GM18517 (cell line): Measurements from ENCODE around the gene DCAF8L1.
"Not testable (repeated sequence)": the region's sequence is repeated elsewhere in the genome, so short reads cannot be mapped to it uniquely, and the experiment has no call there.

Experiments
- ATAC-seq: cut with Tn5 transposase; IDR thresholded peaks from one replicate; pipeline ENCODE4 v1.9.1; 2021; ENCODE audit warnings: mild to moderate bottlenecking, moderate library complexity; ENCODE audit not compliant: unreplicated experiment

Gene DCAF8L1

GRCh38 chrX:27981349-27981748 lies at the start of gene DCAF8L1:
Gene DCAF8L1, minus strand, starts transcription at chrX:27981449. Its CDS starts 115 bp downstream, at chrX:27981334.
- ATAC-seq: no peak

DNA sequence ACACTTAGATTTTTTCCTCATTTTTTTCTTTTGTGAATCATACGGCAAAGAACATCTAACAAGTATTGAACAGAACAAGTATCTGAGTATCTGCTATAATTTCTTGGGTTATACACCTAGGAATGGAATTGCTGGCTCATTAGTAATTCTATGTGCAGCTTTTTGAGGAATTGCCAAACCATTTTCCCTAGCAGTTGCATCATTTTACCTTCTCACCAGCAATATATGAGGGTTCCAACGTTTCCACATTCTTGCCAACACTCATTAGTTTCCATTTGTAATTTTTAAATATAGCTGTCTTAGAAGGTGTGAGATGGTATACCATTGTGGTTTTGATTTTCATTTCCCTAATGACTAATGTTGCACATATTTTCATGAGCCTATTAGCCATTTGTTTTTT lies 41.1 kb upstream of the DCAF8L1 start:
- no peak for ATAC-seq

DNA sequence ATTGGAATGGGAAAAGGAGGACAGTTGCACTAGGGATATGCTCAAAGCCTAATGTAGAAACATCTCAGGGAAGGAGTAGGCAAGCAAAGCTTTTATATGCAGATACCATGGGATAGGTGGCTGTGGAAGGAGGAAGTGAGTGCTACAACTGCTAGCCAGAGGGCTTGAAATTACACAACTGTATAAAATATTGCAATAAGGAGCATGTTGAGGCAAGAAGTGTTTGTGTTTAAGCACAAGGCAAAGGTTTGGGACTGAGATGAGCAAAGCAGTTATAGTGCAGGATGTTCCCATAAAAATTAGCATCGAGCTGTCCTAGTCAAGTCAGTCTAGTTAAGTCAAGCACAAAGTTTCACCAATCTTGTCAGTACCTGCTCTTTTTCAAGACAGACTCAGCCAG lies 35.6 kb upstream of the DCAF8L1 start:
- no peak for ATAC-seq

DNA sequence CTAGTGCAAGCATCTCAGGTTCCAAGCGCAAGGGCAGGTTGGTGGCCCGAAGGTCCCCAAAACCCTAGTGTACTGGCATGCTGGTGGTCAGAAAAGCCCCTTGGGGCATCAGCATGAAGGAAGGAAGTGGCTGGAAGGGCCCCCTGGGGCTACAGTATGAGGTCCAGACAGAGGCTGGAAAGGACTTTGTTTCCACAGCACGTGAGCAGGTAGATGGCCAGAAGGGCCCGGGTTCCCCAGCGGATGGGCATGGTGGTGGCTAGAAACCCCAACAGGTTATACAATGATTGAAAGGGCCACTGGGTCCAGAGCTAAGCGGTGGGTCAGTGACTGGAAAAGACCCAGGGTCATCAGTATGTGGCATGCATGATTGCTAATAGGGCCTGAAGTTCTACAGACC lies 34.7 kb upstream of the DCAF8L1 start:
- ATAC-seq: no peak

DNA sequence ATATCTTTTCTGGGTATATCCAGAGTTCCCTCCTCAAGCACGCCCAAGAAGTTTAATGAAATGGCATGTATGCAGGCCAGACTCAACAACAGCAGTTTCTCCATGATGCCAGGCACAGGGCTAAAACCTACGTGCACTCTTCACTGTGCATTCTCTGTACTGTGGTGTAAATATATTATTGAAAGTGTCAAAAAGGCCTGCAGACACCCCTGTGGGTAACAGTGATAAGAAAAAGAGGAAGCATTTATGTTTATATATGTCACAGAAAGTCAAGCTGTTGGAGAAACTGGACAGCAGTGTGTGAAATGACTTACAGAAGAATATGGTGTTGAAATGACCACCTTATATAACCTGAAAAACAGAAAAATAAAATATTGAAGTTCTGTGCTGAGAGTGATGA lies 29.6 kb upstream of the DCAF8L1 start:
- ATAC-seq: no peak

DNA sequence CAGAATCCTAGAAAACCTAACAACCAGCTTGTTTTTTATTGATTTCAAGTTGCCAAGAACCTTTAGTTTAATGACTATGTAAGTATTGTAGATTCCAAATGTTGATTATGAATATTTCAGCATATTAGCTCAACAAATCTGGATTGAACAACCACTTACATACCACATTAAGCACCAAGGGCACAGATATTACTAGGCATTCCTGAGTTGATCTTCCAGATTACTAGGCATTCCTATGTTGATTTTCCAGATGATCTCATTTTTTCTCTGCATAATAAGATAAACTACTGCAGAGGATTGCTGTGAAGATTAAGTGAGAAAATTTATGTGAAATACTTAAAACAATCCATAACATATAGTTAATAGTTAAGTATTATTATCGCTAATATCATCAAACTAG lies 17.4 kb upstream of the DCAF8L1 start:
- ATAC-seq: no peak

DNA sequence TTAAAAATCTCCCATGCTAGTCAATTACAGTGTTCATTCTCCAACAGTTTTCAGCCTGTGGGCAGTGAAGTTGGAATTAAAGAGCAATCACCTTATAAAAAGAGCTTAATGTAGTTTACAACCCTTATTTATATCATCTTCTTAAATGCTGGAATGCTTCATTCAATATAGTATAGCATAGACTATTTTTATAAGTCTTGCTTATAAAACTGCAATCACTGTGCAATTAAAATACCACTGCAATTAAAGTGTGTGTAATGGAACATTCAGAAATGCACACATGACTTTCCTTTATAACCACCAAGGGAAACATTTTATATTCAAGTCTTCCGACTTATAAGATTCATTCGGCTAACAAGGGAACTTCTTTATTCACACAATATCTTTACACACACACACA lies 16.4 kb upstream of the DCAF8L1 start:
- ATAC-seq: no peak

DNA sequence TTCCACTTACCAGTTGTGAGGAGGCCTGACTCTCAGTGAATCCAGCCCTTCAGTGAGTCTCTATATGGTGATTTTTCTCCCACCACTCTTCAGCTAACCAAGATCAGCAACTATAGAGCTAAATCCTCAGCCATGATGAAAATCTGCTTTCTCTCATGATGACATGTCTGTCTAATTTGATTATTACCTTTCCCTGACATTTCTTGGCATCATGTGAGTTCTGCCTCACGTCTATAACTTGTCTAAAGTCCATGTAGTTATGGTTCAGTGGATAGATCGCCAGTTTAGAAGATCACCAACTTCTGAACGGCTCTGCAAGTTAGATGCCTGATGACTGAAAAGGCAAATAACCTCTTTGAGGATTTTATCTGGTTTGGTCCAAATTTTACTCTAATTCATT lies 14.9 kb upstream of the DCAF8L1 start:
- ATAC-seq: no peak

DNA sequence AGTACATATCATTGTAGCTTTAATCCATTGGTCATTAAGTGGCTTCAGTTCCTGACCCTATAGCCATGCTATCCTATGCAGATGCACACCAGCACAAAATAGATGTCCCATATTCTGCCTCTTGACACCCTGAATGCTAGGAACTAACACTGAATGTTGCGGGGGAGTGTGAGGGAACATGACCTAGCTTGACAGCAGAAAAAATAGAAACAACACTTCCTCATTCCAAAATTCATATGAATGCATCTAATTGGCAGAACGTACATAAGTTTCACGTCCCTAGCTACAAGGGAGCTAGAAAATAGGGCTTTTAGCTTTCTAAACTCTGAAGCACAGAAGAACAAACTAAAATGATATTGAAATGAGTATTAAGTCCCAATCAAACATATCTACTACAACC lies 14.4 kb upstream of the DCAF8L1 start:
- no peak for ATAC-seq

DNA sequence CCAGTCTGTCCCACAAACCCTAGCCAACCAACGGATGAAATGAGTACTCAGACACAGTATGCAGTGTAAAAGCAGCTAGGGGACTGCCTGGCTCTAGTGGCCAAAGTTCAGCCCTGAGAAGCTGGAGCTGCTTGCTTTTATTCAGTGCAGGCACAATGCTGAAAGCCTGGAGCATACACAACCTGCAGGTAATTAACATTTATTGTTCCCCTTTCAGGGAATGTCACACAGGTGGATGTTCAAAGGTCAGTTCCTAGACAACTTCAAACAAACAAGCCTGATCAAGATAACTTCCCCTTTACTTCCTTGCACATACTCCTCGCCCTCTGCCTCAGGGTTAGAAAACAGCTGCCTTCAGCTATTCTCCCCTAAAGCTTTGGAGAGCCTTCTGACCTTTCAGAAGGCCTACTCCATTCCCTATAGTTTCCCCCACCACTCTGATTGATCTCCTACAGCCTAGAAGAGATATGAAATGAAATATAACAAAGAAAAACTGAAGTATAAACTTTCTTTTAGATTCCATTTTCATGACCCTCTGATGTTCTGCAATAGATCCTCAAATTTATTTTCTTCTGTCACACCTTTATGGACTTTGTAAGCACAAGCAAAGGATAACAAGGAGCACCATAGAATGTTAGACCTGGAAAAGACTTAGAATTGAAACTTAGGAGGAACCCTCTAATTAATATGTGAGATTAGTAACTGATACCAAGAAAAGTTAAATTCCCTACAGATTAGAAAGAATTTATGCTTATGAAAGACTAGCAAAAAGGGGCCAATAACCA lies 6.8 kb upstream of the DCAF8L1 start:
- no peak for ATAC-seq

DNA sequence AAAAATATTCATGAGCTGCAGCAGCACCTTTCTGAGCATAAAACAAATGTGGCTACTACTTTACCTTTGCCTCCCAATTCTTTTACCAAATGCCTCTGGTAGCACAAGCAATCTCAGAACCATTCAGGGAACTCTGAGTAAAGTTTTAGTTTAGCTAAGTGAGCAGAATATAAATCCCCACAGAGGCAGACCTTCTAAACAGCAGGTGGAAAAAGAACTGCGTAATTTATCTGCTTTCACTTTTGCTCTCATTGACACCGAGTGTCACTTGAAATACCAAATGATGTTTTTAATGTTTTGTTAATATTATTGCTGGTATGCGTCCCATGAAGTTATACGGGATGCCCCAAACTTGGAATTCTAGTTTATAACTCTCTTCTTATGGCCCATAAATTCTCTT lies 4.3 kb downstream of the DCAF8L1 start:
- ATAC-seq: not testable (repeated sequence)

DNA sequence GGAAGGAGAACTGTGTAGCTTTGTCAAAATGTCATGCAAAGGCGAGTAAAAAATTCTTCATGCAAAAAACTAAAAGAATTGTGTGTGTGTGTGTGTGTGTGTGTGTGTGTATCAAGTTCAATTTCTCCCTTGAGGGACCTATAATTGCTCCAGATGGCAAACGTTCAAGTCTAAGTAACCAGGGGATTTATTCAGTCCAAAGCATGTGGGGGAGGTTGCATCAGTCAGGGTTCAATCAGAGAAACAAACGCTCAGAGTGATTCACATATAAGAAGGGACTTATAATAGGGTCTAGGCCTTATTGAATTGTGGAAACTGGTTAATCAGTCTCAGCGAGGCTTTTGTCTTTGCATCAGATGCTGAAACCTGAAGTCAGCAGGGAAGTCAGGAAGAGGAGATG lies 5.0 kb downstream of the DCAF8L1 start:
- no peak for ATAC-seq

DNA sequence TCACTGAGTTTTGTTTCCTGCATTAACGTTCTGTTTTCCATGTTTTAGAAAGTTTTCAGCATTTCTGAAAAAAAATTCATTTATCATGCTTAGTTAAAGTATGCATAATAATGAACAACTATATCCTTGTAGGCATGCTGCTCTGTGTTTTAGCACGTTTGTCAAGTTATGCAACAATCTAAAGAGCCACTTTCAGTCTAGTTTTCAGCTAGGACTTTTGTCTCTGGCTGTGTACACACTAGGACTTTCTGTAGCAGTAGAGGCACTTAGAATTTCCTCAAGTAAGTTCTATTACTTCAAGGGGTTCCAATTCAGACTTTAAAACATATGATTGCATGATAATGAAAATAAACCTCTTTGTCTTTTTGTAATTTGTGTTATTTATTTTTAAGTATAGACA lies 12.4 kb downstream of the DCAF8L1 start:
- no peak for ATAC-seq

DNA sequence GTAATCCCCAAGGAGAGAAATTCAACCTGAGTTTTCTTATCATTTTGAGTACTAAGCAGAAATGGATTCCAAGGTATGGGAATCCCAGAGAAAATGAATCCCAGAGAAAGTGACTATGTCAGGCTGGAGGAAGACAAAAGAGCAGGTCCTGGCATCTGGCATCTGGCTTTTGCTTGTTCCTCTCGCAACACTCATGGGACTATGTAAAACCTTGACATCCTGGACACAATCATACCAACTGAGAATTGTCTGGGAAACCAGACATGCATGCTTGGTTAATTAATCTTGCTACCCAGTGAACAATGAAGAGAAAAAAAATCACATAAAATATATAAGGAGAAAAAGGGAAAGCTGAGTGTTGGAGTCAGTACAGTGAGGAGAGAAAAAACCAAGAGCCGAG lies 12.9 kb downstream of the DCAF8L1 start:
- ATAC-seq: no peak

DNA sequence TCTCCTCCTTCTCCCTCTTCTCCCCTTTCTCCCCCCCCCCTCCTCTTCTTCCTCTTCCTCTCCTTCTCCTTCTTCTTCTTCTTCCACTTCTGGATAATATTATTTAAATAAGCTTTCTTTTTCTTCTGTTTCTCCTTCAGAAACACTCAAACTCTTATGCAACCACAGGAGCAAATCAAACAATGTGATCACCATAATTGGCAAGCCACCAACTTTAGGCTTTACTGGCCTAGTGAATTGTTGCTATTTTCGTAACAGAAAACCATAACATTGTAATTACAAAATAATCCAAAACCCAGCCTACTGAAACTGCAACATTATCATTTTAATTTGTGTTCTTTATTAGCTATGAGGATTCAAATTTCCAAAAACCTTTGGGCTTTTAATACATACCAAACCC lies 14.3 kb downstream of the DCAF8L1 start:
- ATAC-seq: no peak

- no peak for ATAC-seq
Measured at GRCh38 chrX:27966492-27966891, 14.8 kb downstream of the DCAF8L1 start.

- ATAC-seq: not testable (repeated sequence)
Measured at GRCh38 chrX:27965348-27965747, 15.9 kb downstream of the DCAF8L1 start.

- no peak for ATAC-seq
Measured at GRCh38 chrX:27964432-27964831, 16.8 kb downstream of the DCAF8L1 start.

DNA sequence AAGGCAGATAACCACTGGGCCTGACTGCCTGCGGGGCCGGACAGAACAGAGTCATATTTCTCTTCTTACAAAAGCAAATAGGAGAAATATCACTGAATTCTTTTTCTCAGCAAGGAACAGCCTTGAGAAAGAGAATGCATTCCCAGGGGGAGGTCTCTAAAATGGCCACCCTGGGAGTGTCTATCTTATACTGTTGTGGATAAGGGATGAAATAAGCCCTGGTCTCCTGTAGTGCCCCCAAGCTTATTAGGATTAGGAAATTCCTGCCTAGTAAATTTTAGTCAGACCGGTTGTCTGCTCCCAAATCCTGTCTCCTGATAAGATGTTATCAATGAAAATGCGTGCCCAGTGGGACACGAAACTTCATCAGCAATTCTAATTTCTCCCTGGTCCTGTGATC lies 20.8 kb downstream of the DCAF8L1 start:
- ATAC-seq: not testable (repeated sequence)

DNA sequence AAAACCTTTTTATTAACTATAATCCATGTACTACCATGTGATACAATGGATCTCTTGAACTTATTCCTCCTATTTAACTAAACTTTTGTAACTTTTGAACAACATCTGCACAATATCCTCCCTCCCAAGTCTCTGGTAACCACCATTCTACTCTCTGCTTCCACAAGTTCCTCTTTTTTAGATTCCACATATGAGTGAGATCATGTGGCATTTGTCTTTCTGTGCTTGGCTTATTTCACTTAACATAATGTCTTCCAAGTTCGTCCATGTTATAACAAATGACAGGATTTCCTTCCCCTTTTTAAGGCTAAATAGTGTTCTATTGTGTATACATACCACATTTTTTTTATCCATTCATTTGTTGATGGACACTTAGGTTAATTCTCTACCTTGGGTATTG lies 28.1 kb downstream of the DCAF8L1 start:
- ATAC-seq: no peak

GRCh38 chrX:27933361-27933760 lies 47.9 kb downstream of the DCAF8L1 start:
- no peak for ATAC-seq
